A549 (cell line): ENCODE results near the gene DLG2. TPM values are rescaled to one million over a fixed set of nuclear protein-coding genes. Genes with fewer than 3 reads are reported as not detected.
"Not testable (repeated sequence)": the region's sequence is repeated elsewhere in the genome, so short reads cannot be mapped to it uniquely, and the experiment has no call there.

Source experiments
- ATAC-seq, 2 experiments: fragments of 200-7000 bp in 1 of 2; fragments of >200 bp in 1 of 2; cut with Nextera tagmentation in 1 of 2; cut with Tn5 transposase in 1 of 2; 3 replicates each; pipeline versions ENCODE4 v1.8.0 to v1.9.1; 2018 to 2020; ENCODE audit warnings: mild to moderate bottlenecking in 1 of 2, moderate library complexity in 1 of 2
- CTCF ChIA-PET: fragments of 300-600 bp; sonication (Branson Sonifier 250); formaldehyde crosslinking; extraction: SDS; loops from one replicate; lab custom pipeline; 2021; ENCODE audit warnings: antibody characterized with exemption, inconsistent platforms; lab: Yijun Ruan, JAX
- POLR2A ChIA-PET: fragments of 350-600 bp; formaldehyde crosslinking; extraction: SDS; loops from one replicate; lab custom pipeline; 2021; ENCODE audit warnings: antibody characterized with exemption, inconsistent platforms; lab: Yijun Ruan, JAX
- DNase-seq, 2 experiments: peaks; one replicate each; pipeline versions ENCODE4 v3.0.0 to v3.0.0-alpha.2; 2011 to 2016; ENCODE audit warnings: low read depth in 1 of 2, low spot score in 1 of 2
- FAIRE-seq: peaks from 2 replicates; lab custom pipeline; 2011; peaks lifted over from hg19 to GRCh38; lab: Jason Lieb, UNC
- H3K27ac ChIP-seq, 2 experiments: fragments of >200 bp; sonication (Bioruptor Twin); formaldehyde crosslinking; 3 replicates each; pipeline ENCODE4 v1.5.1; 2016 to 2017
- H3K4me1 ChIP-seq: fragments of >200 bp; sonication (Bioruptor Twin); formaldehyde crosslinking; 3 replicates; pipeline ENCODE4 v1.6.1; 2016
- H3K4me2 ChIP-seq: fragments of >200 bp; sonication (Bioruptor Twin); formaldehyde crosslinking; 3 replicates; pipeline ENCODE4 v1.6.1; 2016
- H3K4me3 ChIP-seq: fragments of >200 bp; sonication (Bioruptor Twin); formaldehyde crosslinking; 3 replicates; pipeline ENCODE4 v1.5.1; 2016
- H3K9me3 ChIP-seq: fragments of >200 bp; sonication (Bioruptor Twin); formaldehyde crosslinking; 3 replicates; pipeline ENCODE4 v1.6.1; 2016
- CEBPB ChIP-seq, 2 experiments: fragments of >200 bp in 1 of 2; sonication (Bioruptor Twin) in 1 of 2; formaldehyde crosslinking in 1 of 2; IDR thresholded peaks; 2 replicates each; pipeline ENCODE4 v1.6.1; 2012 to 2016
- EP300 ChIP-seq, 2 experiments: fragments of >200 bp; sonication (Bioruptor Twin); formaldehyde crosslinking; IDR thresholded peaks; 2 replicates in 1 of 2; 3 replicates in 1 of 2; pipeline ENCODE4 v1.6.1; 2016 to 2017
- FOSB ChIP-seq: fragments of 250-450 bp; sonication (Bioruptor Pico); IDR thresholded peaks from 2 replicates; pipeline ENCODE4 v1.5.0; 2020; ENCODE audit warnings: mild to moderate bottlenecking, moderate library complexity
- FOXS1 ChIP-seq: fragments of 250-450 bp; sonication (Bioruptor Pico); IDR thresholded peaks from 2 replicates; pipeline ENCODE4 v1.5.0; 2020; ENCODE audit warnings: mild to moderate bottlenecking, moderate library complexity
- GATA3 ChIP-seq: IDR thresholded peaks from 2 replicates; pipeline ENCODE4 v1.6.1; 2012; ENCODE audit warnings: borderline replicate concordance
- HOXA7 ChIP-seq: fragments of 250-450 bp; sonication (Bioruptor Pico); IDR thresholded peaks from 2 replicates; pipeline ENCODE4 v1.5.0; 2020; ENCODE audit warnings: mild to moderate bottlenecking, moderate library complexity
- KDM5A ChIP-seq: fragments of 200-600 bp; sonication (generic); IDR thresholded peaks from 2 replicates; pipeline ENCODE4 v1.6.1; 2016; ENCODE audit warnings: antibody characterized with exemption, mild to moderate bottlenecking
- MAFK ChIP-seq: fragments of 450-650 bp; IDR thresholded peaks from 2 replicates; pipeline ENCODE4 v1.6.1; 2014; ENCODE audit not compliant: partially characterized antibody
- MYC ChIP-seq: IDR thresholded peaks from 2 replicates; pipeline ENCODE4 v1.6.1; 2012; ENCODE audit warnings: mild to moderate bottlenecking, inconsistent platforms, low read length, improper control_type of control experiment, borderline replicate concordance
- NFE2L2 ChIP-seq: fragments of 150-350 bp; conservative IDR thresholded peaks from 2 replicates; pipeline ENCODE4 v1.6.1; 2014; ENCODE audit warnings: low read length
- RARB ChIP-seq: fragments of 250-450 bp; sonication (Bioruptor Pico); IDR thresholded peaks from 2 replicates; pipeline ENCODE4 v1.8.0; 2021; ENCODE audit warnings: mild to moderate bottlenecking, moderate library complexity
- RCOR1 ChIP-seq: fragments of 150-350 bp; IDR thresholded peaks from 2 replicates; pipeline ENCODE4 v1.6.1; 2014; ENCODE audit warnings: antibody characterized with exemption, low read length, low read depth
- RFX5 ChIP-seq: fragments of 450-650 bp; IDR thresholded peaks from 2 replicates; pipeline ENCODE4 v1.7.1; 2014; ENCODE audit warnings: antibody characterized with exemption, mild to moderate bottlenecking, moderate library complexity
- SMC3 ChIP-seq: fragments of >200 bp; sonication (Bioruptor Twin); formaldehyde crosslinking; IDR thresholded peaks from 3 replicates; pipeline ENCODE4 v1.6.1; 2018; ENCODE audit warnings: inconsistent platforms
- SREBF2 ChIP-seq: fragments of 450-650 bp; IDR thresholded peaks from 2 replicates; pipeline ENCODE4 v1.6.1; 2014; ENCODE audit warnings: mild to moderate bottlenecking, moderate library complexity
- TP53 ChIP-seq: fragments of 250-450 bp; sonication (Bioruptor Pico); IDR thresholded peaks from 2 replicates; pipeline ENCODE4 v1.5.0; 2021; ENCODE audit warnings: mild to moderate bottlenecking, moderate library complexity
- ZC3H11A ChIP-seq: fragments of 450-650 bp; IDR thresholded peaks from 2 replicates; pipeline ENCODE4 v1.6.1; 2014; ENCODE audit warnings: antibody characterized with exemption, mild to moderate bottlenecking
- WGBS: methylation state at CpG from one replicate; pipeline ENCODE4 v1.1.6; 2017; ENCODE audit errors: missing lambda C conversion rate; 5-methylcytosine and 5-hydroxymethylcytosine counted together
- polyA plus RNA-seq, 4 experiments: library from polyadenylated mRNA; depleted of rRNA in 3 of 4; stranded (reverse); fragments of >200 nt; fragmentation: RNase III in 1 of 4; extraction: RNeasy Plus Mini Kit Qiagen cat#74134 plus additional on column Dnase treatment in 1 of 4; gene quantifications; 2 replicates in 3 of 4; 3 replicates in 1 of 4; pipeline ENCODE4 v1.2.3, GENCODE V29; 2011 to 2017
- TF ChIP-seq, protein P1 (sequence below): fragments of 250-450 bp; sonication (Bioruptor Pico); IDR thresholded peaks from 2 replicates; pipeline ENCODE4 v1.5.0; 2020; ENCODE audit warnings: low read depth, mild to moderate bottlenecking, moderate library complexity
- TF ChIP-seq, protein P2 (sequence below): fragments of >200 bp; sonication (Bioruptor Twin); formaldehyde crosslinking; IDR thresholded peaks from 3 replicates; pipeline ENCODE4 v1.6.1; 2016
- TF ChIP-seq, protein P3 (sequence below): fragments of 200-600 bp; sonication (generic); IDR thresholded peaks from 2 replicates; pipeline ENCODE4 v1.6.1; 2016; ENCODE audit warnings: antibody characterized with exemption, mild to moderate bottlenecking, moderate library complexity
- TF ChIP-seq, protein P4 (sequence below): IDR thresholded peaks from 2 replicates; pipeline ENCODE4 v1.6.1; 2012; ENCODE audit warnings: low read depth, borderline replicate concordance

DLG2 gene
- polyA plus RNA-seq, 2 of the 4 experiments (the other 2 are of a cell fraction): 0.26 to 0.79 TPM

DNA sequence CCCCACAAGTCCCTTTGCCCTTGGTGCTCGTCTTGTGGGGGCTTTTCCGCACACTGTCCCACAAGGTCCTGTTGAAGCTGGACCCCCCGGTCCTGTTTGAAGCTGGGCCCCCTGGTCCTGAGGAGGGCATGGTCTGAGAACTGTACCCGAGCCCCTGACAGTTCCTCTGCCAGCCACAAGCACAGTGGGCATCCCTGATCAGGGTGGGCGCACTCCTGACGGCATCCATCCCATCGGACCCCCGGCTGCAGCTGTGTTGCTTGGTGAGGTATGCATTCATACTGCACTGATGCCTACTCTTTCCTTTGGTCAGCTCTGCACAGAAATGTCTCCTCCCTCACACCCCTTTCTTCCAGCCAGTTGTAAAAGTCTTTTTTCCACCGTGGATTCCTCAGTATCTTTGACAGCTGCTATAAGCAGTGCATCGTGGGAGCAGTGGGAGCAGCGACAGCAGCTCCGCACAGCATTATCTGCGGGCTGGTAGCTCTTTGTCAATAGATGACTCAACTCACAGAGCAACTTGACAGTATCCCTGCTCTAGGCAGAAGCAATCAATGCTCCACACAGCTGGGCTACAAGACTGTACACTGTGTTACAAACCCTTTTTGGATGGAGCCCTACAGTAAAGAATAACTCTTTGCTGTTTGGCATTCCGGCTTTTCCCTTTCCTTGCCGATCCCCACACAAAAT lies 1310.1 kb downstream of the DLG2 start:
- no peak for DNase-seq
- H3K4me2 ChIP-seq: no peak overlapping the region
- no peak for FAIRE-seq
- no peak overlapping the region for H3K27ac ChIP-seq
- H3K9me3 ChIP-seq: no peaks in the 10 kb centered on the region
- ChIA-PET CTCF (interaction anchor here (1.1 kb wide), 1 partner anchor 481 kb away, joined by 3 read pairs; no protein-coding TSS in a partner anchor), POLR2A (no interaction called here)
- peak; percentile 30 to 34; a peak in 2 of 6 replicates for ATAC-seq
- H3K4me1 ChIP-seq: no peaks in the 10 kb centered on the region
- TF ChIP-seq FOSB (CRISPR knock-in tag): no peak
- 15% methylated on average over 11 of the region's 15 CpGs for WGBS
- H3K4me3 ChIP-seq: no peak overlapping the region

DNA sequence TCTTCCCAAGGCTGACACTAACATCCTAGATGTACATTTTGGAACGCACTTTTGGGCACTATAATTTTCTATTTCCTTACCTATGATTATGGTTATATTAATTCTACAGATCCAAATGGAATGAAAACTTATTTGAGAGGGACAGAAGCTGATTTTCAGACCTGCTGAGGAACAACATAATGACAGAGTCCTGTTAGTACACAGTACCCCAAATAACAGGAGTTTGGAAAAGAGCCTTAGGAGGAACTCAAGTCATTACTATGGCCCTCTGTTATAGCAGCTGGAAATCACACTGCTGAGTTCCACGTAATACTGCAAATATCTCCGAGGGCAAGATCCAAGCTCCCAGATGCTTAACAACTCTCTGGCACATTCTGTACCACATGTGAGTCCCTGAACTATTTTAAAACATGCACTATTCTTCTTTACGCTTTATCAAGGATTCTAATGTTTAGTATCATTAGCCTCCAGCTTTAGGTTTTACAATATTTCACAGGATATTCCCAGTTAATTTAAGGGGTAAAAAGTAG lies 1313.2 kb downstream of the DLG2 start:
- Histone ChIP-seq H3K4me3 (no peak overlapping the region), H3K4me2 (no peak overlapping the region), H3K9me3 (no peaks in the 10 kb centered on the region), H3K27ac (no peak overlapping the region), H3K4me1 (no peaks in the 10 kb centered on the region)
- DNase-seq (no peak), ATAC-seq (no peak), FAIRE-seq (no peak)
- no peak for TF ChIP-seq HOXA7
- no peak for TF ChIP-seq FOXS1 (CRISPR knock-in tag)
- no peak for TF ChIP-seq CEBPB (IDR thresholded peaks at IDR 0.05)
- TF ChIP-seq NFE2L2: no peak
- TF ChIP-seq GATA3: no peak
- TF ChIP-seq ZC3H11A: no peak
- TF ChIP-seq RARB (CRISPR knock-in tag): no peak
- no peak for TF ChIP-seq MYC
- no peak for TF ChIP-seq TP53
- TF ChIP-seq SREBF2: no peak
- TF ChIP-seq, protein P1, sequence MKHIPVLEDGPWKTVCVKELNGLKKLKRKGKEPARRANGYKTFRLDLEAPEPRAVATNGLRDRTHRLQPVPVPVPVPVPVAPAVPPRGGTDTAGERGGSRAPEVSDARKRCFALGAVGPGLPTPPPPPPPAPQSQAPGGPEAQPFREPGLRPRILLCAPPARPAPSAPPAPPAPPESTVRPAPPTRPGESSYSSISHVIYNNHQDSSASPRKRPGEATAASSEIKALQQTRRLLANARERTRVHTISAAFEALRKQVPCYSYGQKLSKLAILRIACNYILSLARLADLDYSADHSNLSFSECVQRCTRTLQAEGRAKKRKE: no peak
- TF ChIP-seq, protein P2, sequence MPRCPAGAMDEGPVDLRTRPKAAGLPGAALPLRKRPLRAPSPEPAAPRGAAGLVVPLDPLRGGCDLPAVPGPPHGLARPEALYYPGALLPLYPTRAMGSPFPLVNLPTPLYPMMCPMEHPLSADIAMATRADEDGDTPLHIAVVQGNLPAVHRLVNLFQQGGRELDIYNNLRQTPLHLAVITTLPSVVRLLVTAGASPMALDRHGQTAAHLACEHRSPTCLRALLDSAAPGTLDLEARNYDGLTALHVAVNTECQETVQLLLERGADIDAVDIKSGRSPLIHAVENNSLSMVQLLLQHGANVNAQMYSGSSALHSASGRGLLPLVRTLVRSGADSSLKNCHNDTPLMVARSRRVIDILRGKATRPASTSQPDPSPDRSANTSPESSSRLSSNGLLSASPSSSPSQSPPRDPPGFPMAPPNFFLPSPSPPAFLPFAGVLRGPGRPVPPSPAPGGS: no peak
- ChIA-PET POLR2A (no interaction called here), CTCF (no interaction called here)
- WGBS: 13% methylated on average over 4 of the region's 4 CpGs

DNA sequence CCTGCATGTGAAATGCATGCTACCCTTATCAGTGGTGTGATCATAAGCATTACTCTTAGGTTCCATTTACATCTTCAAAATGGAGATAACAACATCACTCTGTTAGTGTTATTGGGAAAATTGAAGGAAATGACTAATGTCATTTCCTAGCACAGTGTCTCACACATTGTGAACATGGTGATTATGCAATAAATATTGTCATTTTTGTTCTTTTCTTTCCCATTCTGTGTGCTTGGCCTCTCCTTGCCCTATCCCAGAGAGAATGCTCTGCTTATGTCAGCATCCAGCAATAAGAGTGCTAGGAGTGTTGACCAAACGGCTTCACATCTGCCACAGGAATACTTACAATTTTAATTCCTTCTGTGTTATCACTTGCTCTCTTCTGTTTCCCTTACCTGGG lies 1316.9 kb downstream of the DLG2 start:
- Histone ChIP-seq H3K4me3 (no peak overlapping the region), H3K4me1 (no peaks in the 10 kb centered on the region), H3K4me2 (no peak overlapping the region), H3K27ac (no peak overlapping the region), H3K9me3 (no peaks in the 10 kb centered on the region)
- TF ChIP-seq CEBPB (IDR thresholded peaks at IDR 0.05) (no peak), NFE2L2 (no peak), EP300 (IDR thresholded peaks at IDR 0.05) (no peak), RFX5 (no peak), KDM5A (no peak), SMC3 (no peak), RCOR1 (no peak), MAFK (no peak)
- TF ChIP-seq, protein P3, sequence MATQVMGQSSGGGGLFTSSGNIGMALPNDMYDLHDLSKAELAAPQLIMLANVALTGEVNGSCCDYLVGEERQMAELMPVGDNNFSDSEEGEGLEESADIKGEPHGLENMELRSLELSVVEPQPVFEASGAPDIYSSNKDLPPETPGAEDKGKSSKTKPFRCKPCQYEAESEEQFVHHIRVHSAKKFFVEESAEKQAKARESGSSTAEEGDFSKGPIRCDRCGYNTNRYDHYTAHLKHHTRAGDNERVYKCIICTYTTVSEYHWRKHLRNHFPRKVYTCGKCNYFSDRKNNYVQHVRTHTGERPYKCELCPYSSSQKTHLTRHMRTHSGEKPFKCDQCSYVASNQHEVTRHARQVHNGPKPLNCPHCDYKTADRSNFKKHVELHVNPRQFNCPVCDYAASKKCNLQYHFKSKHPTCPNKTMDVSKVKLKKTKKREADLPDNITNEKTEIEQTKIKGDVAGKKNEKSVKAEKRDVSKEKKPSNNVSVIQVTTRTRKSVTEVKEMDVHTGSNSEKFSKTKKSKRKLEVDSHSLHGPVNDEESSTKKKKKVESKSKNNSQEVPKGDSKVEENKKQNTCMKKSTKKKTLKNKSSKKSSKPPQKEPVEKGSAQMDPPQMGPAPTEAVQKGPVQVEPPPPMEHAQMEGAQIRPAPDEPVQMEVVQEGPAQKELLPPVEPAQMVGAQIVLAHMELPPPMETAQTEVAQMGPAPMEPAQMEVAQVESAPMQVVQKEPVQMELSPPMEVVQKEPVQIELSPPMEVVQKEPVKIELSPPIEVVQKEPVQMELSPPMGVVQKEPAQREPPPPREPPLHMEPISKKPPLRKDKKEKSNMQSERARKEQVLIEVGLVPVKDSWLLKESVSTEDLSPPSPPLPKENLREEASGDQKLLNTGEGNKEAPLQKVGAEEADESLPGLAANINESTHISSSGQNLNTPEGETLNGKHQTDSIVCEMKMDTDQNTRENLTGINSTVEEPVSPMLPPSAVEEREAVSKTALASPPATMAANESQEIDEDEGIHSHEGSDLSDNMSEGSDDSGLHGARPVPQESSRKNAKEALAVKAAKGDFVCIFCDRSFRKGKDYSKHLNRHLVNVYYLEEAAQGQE: no peak
- TF ChIP-seq, protein P4, sequence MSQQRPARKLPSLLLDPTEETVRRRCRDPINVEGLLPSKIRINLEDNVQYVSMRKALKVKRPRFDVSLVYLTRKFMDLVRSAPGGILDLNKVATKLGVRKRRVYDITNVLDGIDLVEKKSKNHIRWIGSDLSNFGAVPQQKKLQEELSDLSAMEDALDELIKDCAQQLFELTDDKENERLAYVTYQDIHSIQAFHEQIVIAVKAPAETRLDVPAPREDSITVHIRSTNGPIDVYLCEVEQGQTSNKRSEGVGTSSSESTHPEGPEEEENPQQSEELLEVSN: no peak
- TF ChIP-seq, protein P1: no peak
- ATAC-seq (no peak), FAIRE-seq (no peak), DNase-seq (no peak)
- ChIA-PET POLR2A (no interaction called here), CTCF (interaction anchor here (0.8 kb wide), 1 partner anchor 319 kb away, joined by 3 read pairs; no protein-coding TSS in a partner anchor)
- 0% methylated on average over 1 of the region's 1 CpG for WGBS

DNA sequence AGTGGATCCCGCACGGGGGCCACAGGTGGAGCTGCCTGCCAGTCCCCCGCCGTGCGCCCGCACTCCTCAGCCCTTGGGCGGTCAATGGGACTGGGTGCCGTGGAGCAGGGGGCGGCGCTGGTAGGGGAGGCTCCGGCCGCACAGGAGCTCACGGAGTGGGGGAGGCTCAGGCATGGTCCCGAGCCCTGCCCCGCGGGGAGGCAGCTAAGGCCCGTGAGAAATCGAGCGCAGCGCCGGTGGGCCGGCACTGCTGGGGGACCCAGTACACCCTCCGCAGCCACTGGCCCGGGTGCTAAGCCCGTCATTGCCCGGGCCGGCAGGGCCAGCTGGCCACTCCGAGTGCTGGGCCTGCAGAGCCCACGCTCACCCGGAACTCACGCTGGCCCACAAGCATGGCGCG lies 1318.7 kb downstream of the DLG2 start:
- CTCF ChIA-PET, ATAC-seq: not testable (repeated sequence)

More for the DNA sequence above, 1318.7 kb downstream of the DLG2 start:
- 80% methylated on average over 15 of the region's 33 CpGs for WGBS
- DNase-seq, H3K27ac ChIP-seq, FAIRE-seq, H3K4me1 ChIP-seq, POLR2A ChIA-PET, H3K4me3 ChIP-seq, H3K4me2 ChIP-seq, H3K9me3 ChIP-seq: not testable (repeated sequence)
